ENCODE measurements around the gene PACS1. TPM values are rescaled to one million over a fixed set of nuclear protein-coding genes. Genes with fewer than 3 reads are reported as not detected.

The PACS1 gene
- total RNA-seq, 1 donor from 2014 or later: 5.8 TPM

DNA sequence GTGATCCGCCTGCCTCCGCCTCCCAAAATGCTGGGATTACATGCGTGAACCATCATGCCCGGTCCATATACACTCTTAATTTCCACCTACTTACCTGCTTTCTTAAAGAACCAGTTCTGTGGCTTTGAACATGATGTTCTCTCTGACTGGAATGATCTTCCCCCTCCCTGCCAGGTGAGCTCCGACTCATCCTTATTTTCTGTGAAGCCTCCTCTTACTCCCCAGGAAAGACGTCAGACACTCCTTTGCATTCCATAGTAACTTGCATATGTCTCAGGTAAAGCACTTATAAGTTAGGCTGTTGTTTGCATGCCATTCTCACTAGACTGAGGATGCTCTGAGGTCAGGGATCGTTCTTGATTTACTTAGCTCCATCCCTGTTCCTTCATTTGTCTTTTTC lies 106.6 kb downstream of the PACS1 start:
- no peak for DNase-seq (ENCODE audit: low spot score)
- ATAC-seq: no peak

- DNase-seq (ENCODE audit: low spot score): no peak
These were observed 108.1 kb downstream of the PACS1 start for GRCh38 chr11:66178183-66178582.

GRCh38 chr11:66178871-66179270 lies 108.8 kb downstream of the PACS1 start:
- ATAC-seq (no peak), DNase-seq (ENCODE audit: low spot score) (no peak)

More at GRCh38 chr11:66178183-66178582, 108.1 kb downstream of the PACS1 start:
- ATAC-seq: no peak

DNA sequence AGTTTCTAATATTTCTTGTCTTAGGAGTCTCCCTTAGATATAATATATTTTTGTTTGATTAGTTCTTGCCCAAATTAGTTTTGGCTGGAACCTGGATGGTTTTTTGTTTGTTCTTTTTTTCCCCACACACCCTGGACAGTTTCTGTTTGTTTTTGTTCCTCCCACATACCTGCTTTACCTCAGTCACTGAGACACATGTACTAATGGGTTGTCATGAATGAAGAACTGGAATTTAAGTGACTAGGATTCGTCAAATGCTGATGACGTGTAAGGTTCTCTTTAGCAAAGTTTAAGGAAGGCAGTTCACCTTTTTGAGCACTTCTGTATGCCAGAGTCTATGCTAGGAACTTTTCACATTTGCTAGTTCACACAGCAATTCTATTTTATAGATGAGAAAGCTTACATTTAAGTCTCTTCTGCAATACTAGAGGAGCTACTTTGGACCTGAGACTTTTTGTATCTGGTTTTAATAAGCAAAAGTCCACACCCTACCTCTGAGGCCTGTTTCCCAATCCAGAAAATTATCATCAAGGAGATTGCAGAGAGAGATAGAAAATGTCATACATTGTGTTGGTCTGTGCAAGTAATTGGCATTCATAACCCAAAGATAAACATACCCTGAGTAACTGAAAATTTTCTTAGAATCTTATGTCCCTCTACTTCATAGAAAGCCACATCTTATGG lies 111.7 kb downstream of the PACS1 start:
- ATAC-seq: peak; percentile 88

DNA sequence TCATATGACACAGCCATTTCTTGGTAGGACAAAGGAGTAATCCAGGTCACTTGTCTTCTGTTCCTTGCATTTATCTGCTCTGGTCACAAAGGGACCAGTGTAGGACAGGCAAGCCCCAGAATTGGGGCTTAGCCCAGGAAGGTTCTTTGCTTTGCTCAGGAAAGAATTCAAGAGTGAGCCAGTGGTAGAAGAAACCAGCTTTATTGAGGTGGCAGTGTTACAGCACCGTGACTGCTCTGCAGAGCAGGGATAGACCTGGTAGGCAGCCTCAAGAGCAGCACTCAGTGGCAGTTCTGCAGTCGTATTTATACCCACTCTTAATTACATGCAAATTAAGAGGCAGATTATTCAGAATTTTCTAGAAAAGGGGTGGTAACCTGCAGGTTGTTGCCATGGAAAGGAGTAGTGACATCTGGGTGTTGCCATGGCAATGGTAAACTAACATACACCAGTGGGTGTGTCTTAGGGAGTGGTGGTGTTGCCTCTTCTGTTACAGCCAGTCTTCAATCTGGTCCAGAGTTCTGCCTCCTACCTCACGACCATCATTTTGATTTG lies 113.5 kb downstream of the PACS1 start:
- ATAC-seq (no peak), DNase-seq (ENCODE audit: low spot score) (no peak)

More for the DNA sequence above, 111.7 kb downstream of the PACS1 start:
- no peak for DNase-seq (ENCODE audit: low spot score)

- ATAC-seq (no peak), DNase-seq (ENCODE audit: low spot score) (no peak)
These were observed 114.7 kb downstream of the PACS1 start for GRCh38 chr11:66184728-66185127.

DNA sequence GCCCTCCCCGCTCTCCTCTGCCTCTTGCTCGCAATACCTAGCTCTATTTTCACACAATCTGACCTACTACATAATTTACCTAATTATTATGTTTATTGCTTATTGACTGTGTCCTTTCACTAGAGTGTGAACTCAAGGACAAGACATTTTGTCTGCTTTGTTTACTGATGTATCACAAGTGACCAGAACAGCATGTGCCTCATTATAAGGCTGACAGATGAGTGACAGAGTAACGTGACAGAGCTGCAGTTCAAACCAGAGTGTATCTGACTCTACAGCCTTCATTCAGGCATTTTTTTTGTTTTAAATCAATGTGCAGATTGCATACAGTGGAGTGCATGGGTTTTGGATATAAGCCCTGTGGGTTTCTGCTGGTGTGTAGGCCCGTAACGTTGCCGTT lies 116.4 kb downstream of the PACS1 start:
- no peak for DNase-seq (ENCODE audit: low spot score)
- ATAC-seq: no peak

DNA sequence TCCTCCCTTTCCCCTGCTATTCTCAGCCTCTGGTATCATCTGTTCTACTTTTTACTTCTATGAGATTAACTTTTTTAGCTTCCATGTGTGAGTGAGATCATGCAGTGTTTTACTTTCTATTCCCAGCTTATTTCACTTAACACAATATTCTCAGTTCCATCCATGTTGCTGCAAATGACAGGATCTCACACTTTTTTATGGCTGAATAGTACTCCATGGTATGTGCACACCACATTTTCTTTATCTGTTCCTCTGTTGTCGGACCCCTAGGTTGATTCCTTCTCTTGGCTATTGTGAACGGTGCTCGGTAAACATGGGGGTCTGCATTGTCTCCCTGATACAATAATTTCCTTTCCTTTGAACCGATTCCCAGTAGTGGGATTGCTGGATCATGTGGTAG lies 117.4 kb downstream of the PACS1 start:
- DNase-seq (ENCODE audit: low spot score): no peak
- ATAC-seq: no peak

- ATAC-seq: no peak
These were observed 118.5 kb downstream of the PACS1 start for GRCh38 chr11:66188580-66188979.

DNA sequence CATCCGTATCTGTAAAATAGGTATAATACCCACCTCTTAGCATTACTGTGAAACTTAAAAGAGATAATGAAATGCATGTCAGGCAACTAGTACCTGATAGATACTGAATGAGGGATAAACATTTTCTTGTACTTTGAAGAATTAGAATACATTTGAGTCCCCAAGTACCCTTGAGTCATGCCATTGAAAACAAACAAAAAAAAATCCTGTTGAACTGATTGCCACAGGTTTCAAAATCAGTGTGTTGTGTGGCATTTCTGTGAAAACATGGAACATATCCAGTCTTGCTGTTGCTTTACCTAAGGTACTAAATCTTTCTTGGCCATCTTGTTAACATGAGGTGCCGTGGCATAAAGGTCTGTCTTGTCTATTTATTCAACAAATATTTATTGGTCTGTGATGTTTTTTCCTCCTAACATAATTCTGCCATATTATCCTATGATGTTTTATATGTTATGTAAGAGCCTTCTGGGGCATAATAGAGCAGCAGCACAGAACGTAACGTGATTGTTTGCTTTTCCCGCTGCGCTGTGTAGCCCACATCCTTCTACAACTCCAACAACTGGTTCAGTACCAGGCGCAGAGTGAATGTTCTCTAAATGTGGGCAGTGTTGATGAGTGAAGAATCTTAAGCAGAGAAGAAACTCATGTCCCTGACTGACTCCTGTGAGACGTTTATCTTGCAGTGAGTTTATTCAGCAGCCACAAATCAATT lies 119.1 kb downstream of the PACS1 start:
- DNase-seq (ENCODE audit: low spot score): no peak
- peak; percentile 23 for ATAC-seq

More at GRCh38 chr11:66188580-66188979, 118.5 kb downstream of the PACS1 start:
- DNase-seq (ENCODE audit: low spot score): no peak

GRCh38 chr11:66190786-66191185 lies 120.7 kb downstream of the PACS1 start:
- ATAC-seq: no peak
- no peak for DNase-seq (ENCODE audit: low spot score)

- DNase-seq (ENCODE audit: low spot score) (no peak), ATAC-seq (no peak)
These were observed 122.2 kb downstream of the PACS1 start for GRCh38 chr11:66192181-66192863.

GRCh38 chr11:66194391-66194790 lies 124.3 kb downstream of the PACS1 start:
- no peak for DNase-seq (ENCODE audit: low spot score)
- no peak for ATAC-seq

- DNase-seq (ENCODE audit: low spot score) (no peak), ATAC-seq (peak; percentile 69)
These were observed 125.8 kb downstream of the PACS1 start for GRCh38 chr11:66195867-66196266.

DNA sequence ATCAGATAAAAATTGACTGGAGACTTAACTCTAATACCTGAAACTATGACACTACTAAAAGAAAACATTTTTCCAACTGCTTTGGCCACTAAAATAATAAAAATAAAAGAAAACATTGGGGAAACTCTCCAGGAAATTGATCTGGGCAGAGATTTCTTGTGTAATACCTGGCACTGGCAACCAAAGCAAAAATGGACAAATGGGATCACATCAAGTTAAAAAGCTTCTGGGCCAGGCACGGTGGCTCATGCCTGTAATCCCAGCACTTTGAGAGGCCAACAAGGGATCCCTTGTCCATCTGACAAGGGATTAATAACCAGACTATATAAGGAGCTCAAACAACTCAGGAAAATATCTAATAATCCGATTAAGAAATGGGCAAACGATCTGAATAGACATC lies 133.8 kb downstream of the PACS1 start:
- peak; percentile 38 for DNase-seq (ENCODE audit: low spot score)
- ATAC-seq: peak; percentile 65

DNA sequence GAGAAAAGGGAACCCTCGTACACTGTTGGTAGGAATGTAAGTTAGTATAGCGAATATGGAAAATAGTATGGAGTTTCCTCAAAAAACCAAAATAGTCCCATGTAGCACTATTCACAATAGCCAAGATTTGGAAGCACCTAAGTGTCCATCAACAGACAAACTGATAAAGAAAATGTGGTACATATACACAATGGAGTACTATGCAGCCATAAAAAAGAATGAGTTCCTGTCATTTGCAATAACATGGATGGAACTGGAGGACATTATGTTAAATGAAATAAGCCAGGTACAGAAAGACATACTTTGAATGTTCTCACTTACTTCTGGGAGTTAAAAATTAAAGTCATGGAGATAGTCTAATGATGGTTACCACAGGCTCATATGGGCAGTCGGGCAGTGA lies 134.3 kb downstream of the PACS1 start:
- DNase-seq (ENCODE audit: low spot score): no peak
- ATAC-seq: no peak

DNA sequence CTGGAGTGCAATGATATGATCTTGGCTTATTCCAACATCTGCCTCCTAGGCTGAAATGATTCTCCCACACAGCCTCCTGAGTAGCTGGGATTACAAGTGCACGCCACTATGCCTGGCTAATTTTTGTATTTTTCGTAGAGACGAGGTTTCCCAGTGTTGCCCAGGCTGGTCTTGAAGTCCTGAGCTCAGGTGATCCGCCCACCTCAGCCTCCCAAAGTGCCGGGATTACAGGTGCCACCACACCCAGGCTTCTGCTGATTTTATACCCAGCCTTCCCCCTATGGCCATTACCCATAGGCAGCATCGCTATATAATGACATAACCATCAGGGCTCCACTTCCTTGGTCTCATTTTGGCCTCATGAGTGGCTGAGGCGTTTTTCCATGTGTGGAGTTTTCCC lies 137.7 kb downstream of the PACS1 start:
- ATAC-seq (no peak), DNase-seq (ENCODE audit: low spot score) (peak; percentile 32)

DNA sequence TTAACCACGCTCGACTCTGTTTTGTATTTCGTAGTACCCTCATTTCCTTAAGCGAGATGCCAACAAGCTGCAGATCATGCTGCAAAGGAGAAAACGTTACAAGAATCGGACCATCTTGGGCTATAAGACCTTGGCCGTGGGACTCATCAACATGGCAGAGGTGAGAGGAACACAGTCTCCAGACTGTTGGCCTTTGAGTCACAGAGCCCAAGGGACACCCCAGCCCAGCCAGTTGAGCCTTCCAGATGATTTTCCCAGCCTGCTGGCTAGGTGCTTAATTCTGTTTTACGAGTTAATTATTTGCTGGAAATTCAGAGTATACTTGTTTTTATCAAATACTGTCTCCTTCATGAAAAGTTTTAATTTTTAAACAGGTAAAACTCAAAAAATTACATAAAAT lies 141.0 kb downstream of the PACS1 start:
- ATAC-seq (no peak), DNase-seq (ENCODE audit: low spot score) (no peak)

DNA sequence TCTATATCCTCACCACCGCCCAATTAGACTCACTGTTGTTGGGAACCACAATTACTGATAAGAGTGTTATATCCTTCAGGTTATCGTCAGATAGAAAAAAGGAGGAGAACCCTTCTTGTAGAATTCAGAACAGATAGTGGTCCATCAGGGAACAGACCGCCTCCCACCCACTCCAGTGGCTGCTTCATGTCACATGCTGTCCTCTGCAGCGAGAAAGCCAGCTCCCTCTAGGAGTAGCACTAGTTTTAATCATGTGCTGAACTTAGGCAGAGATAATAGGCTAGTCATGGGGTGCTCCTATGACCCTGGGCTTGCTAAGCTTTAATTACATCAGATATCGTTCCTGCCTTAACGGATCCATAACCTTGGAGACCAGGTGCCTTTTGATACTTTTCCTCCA lies 146.8 kb downstream of the PACS1 start:
- no peak for DNase-seq (ENCODE audit: low spot score)
- no peak for ATAC-seq

- DNase-seq (ENCODE audit: low spot score) (no peak), ATAC-seq (no peak)
These were observed 148.0 kb downstream of the PACS1 start for GRCh38 chr11:66218036-66218435.

GRCh38 chr11:66218846-66219620 lies 149.0 kb downstream of the PACS1 start:
- DNase-seq (ENCODE audit: low spot score) (no peak), ATAC-seq (no peak)

Measured in left lobe of liver (tissue), 2 donors.